ENCODE results near the gene NANOS2. TPM values are rescaled to one million over a fixed set of nuclear protein-coding genes. Genes with fewer than 3 reads are reported as not detected.
A peak's percentile ranks its signal among the peaks of the same experiment; 100 is the strongest.

Gene NANOS2
- not detected in 2 replicates for total RNA-seq

GRCh38 chr19:45913874-45914830 is at the start of gene NANOS2:
Gene NANOS2 (minus strand): TSS chr19:45914778. CDS start chr19:45914693, 85 bp downstream.
- DNase-seq = peak; percentile 44

GRCh38 chr19:45962021-45962420 is 47.4 kb upstream of the NANOS2 start:
- DNase-seq = no peak

DNA sequence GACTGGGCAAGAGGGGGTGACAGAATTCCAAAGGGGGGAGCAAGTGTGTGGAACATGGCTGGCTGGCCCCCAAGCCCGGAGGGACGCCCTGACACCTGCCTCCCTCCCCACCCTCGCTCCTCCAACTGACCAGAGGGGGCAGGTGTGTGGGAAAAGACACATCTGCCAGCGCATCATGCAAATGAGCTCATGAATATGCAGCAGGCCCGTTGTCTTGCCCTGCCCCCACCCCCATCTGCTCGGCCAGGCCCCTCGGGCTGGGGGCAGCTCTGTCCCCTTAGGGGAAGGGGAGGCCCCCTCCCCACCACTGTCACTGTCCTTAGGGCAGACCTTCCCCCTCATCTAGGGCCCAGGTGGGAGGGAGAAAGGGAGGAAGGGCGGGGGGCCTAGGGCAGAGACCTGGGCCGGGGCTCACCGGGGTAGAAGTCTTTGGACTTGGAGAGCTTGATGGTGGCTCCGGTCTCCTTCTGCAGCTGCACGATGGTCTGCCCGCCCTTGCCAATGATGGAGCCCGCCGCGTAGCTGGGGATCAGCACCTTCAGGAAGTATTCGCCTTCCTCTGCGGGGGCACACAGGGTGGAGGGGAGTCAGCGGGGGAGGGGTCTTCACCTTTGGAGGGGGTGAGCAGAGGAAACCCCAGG is 46.1 kb upstream of the NANOS2 start:
- DNase-seq = no peak

DNA sequence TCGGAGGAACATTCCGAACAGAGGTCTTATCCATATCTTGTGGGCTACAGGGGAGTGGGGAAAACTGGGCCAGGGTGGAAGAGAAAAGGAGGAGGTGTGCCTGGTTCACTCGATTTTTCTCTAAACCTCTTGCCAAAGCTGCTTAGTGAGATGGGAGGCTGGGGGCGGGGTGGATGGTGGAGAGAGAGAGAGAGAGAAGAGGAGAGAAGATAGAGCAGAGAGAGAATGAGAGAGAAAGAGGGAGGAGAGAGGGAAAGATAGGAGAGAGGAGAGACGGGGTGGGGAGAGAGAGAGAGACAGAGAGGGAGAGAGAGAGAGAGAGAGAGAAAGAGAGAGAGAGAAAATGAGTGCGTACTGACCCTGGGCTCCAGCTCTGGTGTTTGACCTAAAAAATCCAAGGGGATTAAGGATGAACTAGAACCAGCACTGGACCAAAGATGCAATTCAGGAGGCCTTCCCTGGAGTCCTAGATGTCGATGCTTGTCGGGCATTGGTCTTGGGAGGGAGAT is 45.0 kb upstream of the NANOS2 start:
- DNase-seq = no peak

GRCh38 chr19:45958769-45959516 is 44.4 kb upstream of the NANOS2 start:
- DNase-seq = peak; percentile 60

DNA sequence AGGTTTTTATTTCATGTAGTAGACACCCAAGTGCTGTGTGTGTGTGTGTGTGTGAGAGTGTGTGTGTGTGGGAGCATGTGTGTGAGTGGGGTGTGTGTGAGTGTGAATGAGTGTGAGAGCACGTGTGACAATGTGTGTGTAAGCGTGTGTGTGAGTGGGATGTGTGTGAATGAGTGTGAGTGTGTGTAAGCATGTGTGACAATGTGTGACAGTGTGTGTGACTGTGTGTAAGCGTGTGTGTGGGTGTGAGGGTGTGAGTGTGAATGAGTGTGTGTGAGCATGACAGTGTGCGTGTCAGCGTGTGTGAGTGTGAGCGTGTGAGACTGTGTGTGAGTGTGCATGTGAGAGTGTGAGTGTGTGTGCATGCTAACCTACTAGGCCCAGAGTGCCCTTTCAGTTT is 43.7 kb upstream of the NANOS2 start:
- no peak for DNase-seq

GRCh38 chr19:45955905-45956608 is 41.5 kb upstream of the NANOS2 start:
- peak; percentile 99 for DNase-seq

DNA sequence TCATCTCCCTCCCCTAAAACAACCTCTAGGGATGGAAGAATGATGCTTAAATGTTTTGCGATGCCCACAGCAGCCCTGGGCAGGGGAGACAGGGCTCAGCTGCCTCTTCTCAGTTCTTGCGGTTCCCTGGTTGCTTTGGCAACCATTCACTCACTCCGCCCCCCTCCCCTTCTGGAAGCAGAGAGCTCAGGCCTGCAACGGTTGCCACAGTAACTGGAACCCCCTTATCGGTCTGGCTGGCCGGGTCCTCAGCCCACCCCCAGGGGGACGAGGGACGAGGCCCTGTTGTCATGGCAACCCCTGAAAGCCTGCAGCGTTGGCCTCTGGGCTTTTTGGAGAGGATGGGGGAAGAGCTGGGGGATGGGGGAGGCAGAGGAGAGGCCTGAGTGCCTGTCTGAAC is 39.6 kb upstream of the NANOS2 start:
- no peak for DNase-seq

GRCh38 chr19:45953676-45954075 is 39.1 kb upstream of the NANOS2 start:
- no peak for DNase-seq

DNA sequence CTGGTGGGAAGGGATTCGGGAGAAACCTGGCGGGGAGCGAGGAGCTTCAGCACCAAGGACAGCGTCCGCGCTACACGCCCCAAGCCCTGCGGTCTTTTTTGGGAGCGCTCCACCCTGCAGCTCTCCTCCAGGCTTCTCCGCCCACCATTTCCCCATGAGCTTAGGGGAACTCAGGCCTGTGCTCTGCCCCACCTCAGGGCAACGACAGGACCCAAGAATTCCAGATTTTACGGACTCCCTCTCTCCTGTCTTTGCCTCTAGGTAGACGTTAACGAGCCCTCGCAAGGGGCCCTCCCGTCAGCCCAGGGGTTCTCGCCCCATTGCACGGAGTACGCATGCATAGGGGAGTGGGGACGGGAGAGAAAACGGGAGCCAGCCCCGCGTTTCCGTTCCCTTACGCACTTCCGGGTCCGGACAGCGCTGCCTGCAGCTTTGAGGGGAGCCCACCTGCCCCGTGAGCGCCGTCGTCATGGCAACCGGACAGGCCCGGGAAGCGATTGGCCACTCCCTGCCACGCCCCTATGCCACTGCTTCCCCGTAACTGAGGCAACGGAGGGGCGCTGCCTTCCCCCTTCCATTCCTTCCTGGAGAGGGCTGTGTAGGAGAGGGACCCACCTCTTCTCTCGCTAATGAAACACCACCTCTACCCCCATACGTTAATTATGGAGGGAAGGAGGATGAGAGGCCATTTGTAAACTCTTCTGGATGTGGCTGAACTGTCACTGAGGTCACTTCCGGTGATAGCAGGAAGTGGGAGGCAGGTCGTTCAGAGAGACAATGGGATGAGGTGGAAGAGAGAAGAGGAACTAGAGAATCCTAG is 38.3 kb upstream of the NANOS2 start:
- no peak for DNase-seq

GRCh38 chr19:45952341-45952685 is 37.7 kb upstream of the NANOS2 start:
- DNase-seq = no peak

GRCh38 chr19:45947926-45948325 is 33.3 kb upstream of the NANOS2 start:
- DNase-seq = no peak

DNA sequence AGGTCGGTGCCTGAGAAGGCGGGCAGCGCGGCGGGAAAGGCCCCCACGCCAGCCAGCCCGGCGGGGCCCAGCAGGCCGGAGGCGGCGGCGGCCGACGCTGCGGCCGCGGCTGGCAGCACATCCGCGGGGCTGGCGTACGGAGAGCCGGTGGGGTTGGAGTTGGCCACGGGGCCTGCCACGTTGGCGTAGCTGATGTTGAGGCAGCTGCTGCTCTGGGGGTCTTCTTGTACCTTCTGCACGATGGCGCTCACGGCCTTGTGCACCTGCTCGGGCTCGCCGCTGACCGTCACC is 25.9 kb upstream of the NANOS2 start:
- DNase-seq = no peak

GRCh38 chr19:45939792-45940514 is 25.4 kb upstream of the NANOS2 start:
- DNase-seq = no peak

- peak; percentile 16 for DNase-seq
Measured at GRCh38 chr19:45938733-45939319, 24.2 kb upstream of the NANOS2 start.

DNA sequence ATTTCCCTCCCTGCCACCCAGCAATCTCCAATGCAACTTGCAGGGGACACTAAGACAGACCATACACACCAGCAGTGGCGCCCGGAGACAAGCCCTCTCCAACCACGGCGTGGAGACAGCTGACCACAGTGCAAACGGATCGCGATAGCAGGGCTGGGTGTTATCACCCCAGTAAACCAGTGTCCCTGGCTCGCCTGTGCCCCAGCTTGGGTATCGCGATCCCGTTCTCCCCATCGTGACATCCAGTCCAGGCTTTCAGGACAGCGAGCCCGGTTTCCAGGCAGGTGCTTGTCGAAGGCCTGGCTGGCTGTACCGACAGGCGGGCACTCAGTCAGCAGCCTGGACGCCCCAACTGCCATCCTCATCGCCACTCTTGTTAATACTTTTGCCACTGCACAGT is 20.7 kb upstream of the NANOS2 start:
- DNase-seq = no peak

DNA sequence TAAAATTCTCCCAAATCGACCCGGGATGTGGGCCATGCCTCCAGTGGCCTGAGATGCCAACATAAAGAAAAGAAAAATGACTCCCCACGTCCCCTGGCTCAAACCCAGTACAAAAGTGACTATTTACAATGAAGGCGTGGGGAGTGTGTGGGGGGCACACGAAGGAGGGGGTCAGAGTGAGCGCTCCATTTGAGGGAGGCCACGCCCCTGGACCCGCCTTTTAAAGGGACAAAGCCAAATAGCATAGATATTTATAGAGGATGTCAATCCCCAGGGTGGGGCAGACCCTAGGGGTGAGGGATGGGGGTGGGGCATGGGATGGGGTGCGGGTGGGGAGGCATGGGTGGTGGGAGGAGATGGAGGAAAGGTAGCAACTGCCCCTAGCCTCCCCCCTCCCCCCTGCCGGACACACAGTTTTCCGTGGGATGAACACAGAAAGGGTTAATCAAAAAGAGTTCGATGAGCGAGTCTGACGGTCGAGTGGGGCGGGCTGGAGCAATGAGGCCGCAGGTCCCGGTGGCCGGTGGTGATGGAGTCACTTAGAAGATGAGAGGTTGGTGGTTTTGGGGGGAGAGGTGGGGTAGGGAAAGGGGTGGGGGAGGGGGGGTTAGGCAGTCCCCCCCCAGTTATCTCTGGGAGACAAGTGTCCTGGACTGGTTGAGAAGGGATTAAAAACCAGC is 20.1 kb upstream of the NANOS2 start:
- no peak for DNase-seq

DNA sequence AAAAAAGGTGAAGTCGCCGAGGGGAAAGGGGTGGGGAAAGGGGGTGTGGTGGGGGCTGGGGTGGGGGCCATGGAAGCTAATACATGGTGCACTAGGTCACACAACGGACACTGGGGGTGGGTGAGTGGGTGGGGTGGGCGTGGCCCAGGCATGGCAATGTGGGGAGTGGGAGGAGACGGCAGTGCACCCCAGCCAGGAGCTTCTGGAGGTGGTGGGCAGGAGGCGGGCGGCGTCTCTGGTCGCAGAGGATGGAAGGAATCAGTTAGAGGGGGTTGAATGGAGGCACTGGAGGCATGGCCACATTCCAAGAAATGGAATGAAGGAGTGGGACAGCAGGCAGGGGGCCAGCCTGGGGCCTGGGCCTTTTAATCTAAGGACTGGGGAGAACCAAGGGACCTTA is 19.2 kb upstream of the NANOS2 start:
- DNase-seq = no peak

DNA sequence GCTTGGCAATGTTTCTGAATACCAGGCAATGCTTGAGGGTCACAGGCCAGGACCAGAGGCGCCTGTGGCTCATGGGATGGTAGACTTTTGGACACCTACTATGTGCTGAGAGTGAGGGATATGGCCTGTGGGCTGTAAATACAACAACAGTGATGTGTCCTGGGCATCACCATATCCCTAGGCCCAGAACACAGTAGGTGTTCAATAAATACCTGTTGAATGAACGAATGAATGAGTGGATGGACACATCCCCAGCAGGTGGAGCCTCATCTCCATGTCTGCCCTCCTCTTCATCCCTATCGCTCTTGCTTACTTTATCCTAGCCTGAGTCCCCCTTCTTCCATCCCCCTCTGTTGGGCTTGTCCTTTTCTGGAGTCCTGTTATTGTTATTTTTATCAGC is 16.5 kb upstream of the NANOS2 start:
- peak; percentile 34 for DNase-seq

DNA sequence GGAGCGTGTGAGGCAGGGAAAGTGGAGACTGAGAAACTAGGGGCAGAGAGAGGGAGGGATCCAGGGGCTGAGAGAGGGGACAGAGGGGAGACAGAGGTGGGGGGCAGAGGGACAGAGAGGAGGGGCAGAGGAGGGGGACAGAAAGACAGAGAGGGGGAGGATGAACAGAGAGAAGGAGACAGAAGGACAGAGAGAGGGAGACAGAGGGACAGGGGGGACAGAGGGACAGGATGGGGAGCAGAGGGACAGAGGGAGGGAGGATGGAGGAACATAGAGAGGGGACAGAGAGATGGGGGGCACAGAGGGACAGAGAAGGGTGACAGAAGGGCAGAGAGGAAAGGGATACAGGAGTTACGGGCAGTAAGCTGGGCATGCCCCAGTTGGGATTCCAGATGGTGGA is 14.7 kb upstream of the NANOS2 start:
- DNase-seq = no peak
